Fibroblast of pulmonary artery (primary cell): ENCODE measurements around the gene ZSCAN5A.
"Not testable (repeated sequence)": the region's sequence is repeated elsewhere in the genome, so short reads cannot be mapped to it uniquely, and the experiment has no call there.

Experiments
- DNase-seq: peaks from one replicate; pipeline ENCODE4 v3.0.0-alpha.2; 2010; ENCODE audit warnings: low read depth
- H3K4me3 ChIP-seq: replicated peaks from 2 replicates; pipeline ENCODE4 v1.5.1; 2011; ENCODE audit warnings: low read depth, mild to moderate bottlenecking, control low read depth, low read length, moderate library complexity
- CTCF ChIP-seq: IDR thresholded peaks from 2 replicates; pipeline ENCODE4 v1.5.1; 2011; ENCODE audit warnings: mild to moderate bottlenecking, control low read depth, low read length, inconsistent platforms; ENCODE audit errors: missing control alignments

The ZSCAN5A gene

GRCh38 chr19:56348289-56348877 lies 33.7 kb upstream of the ZSCAN5A start:
- peak; percentile 41 for TF ChIP-seq CTCF
- no peak overlapping the region for H3K4me3 ChIP-seq
- peak; percentile 21 for DNase-seq

- no peak for TF ChIP-seq CTCF
- DNase-seq = no peak
- H3K4me3 ChIP-seq = no peak overlapping the region
These were observed 32.6 kb upstream of the ZSCAN5A start for GRCh38 chr19:56347163-56347778.

- no peak overlapping the region for H3K4me3 ChIP-seq
- TF ChIP-seq CTCF = no peak
These were observed 27.3 kb upstream of the ZSCAN5A start for GRCh38 chr19:56341948-56342347.

GRCh38 chr19:56339031-56339430 lies 24.4 kb upstream of the ZSCAN5A start:
- not testable (repeated sequence) for H3K4me3 ChIP-seq, DNase-seq

More at GRCh38 chr19:56341948-56342347, 27.3 kb upstream of the ZSCAN5A start:
- no peak for DNase-seq

- not testable (repeated sequence) for H3K4me3 ChIP-seq, DNase-seq
These were observed 22.4 kb upstream of the ZSCAN5A start for GRCh38 chr19:56337077-56337476.

- H3K4me3 ChIP-seq, DNase-seq: not testable (repeated sequence)
These were observed 20.7 kb upstream of the ZSCAN5A start for GRCh38 chr19:56335371-56335770.

GRCh38 chr19:56333506-56333905 lies 18.9 kb upstream of the ZSCAN5A start:
- H3K4me3 ChIP-seq = no peak overlapping the region
- peak; percentile 80 for DNase-seq
- peak; percentile 90 for TF ChIP-seq CTCF

- no peak overlapping the region for H3K4me3 ChIP-seq
- DNase-seq = no peak
- no peak for TF ChIP-seq CTCF
These were observed 18.1 kb upstream of the ZSCAN5A start for GRCh38 chr19:56332695-56333094.

GRCh38 chr19:56324436-56324835 lies 9.8 kb upstream of the ZSCAN5A start:
- no peak overlapping the region for H3K4me3 ChIP-seq
- no peak for DNase-seq
- TF ChIP-seq CTCF = no peak
